ENCODE data around the gene CBARP. TPM values are rescaled to one million over a fixed set of nuclear protein-coding genes. Genes with fewer than 3 reads are reported as not detected.

The CBARP gene
- total RNA-seq, 1 experiment from 2014 or later, result 28.4 TPM

- no peaks in the 10 kb centered on the region; a peak in 2 of 5 replicates for H3K9me3 Mint-ChIP-seq
- no peak for TF ChIP-seq CTCF (conservative IDR thresholded peaks at IDR 0.05)
- H3K79me2 ChIP-seq (ENCODE audit: insufficient read depth, low read length), result no peaks in the 10 kb centered on the region
- no peak overlapping the region for H2AK5ac ChIP-seq (ENCODE audit: insufficient read length, low read length)
- H3K23ac ChIP-seq (ENCODE audit: insufficient read length, low read depth, low read length), result no peak overlapping the region
- no peak overlapping the region for H2BK12ac ChIP-seq (ENCODE audit: insufficient read length, low read depth, low read length)
- peaks cover 36 to 48% of the 10 kb centered on the region in 2 experiments for H3K4me1 Mint-ChIP-seq
- H3K9me3 ChIP-seq (ENCODE audit: control insufficient read depth, low read depth, low read length), result no peaks in the 10 kb centered on the region
- no peak overlapping the region for H3K56ac ChIP-seq (ENCODE audit: insufficient read length, low read depth, low read length)
- H3K4me3 Mint-ChIP-seq, result peak overlapping the region in 1 of 2 experiments; percentile 56; a peak in 3 of 5 replicates
- no peak overlapping the region for H3K18ac ChIP-seq (ENCODE audit: insufficient read length, low read depth, low read length)
- H3K14ac ChIP-seq (ENCODE audit: insufficient read depth, low read length), result no peak overlapping the region
- H4K20me1 ChIP-seq (ENCODE audit: control insufficient read depth, insufficient read depth, insufficient read length), result no peaks in the 10 kb centered on the region
- no peak overlapping the region for H3T11ph ChIP-seq (ENCODE audit: low read length)
- H3K9ac ChIP-seq (ENCODE audit: extremely low read depth, insufficient read length, low read length), result no peak overlapping the region
- H3K4ac ChIP-seq (ENCODE audit: low read depth, low read length), result no peak overlapping the region
- no peak overlapping the region for H4K5ac ChIP-seq (ENCODE audit: insufficient read length, low read depth, low read length)
- H3K36me3 Mint-ChIP-seq (ENCODE audit: insufficient read depth in 1 of 3, low read depth in 3 of 3), result peaks cover 20 to 52% (median 47%) of the 10 kb centered on the region in 3 experiments
- no peak overlapping the region for H2BK5ac ChIP-seq (ENCODE audit: insufficient read length, low read length)
- H4K91ac ChIP-seq (ENCODE audit: insufficient read length, low read depth, low read length), result no peak overlapping the region
- H2BK15ac ChIP-seq (ENCODE audit: low read depth, low read length), result no peak overlapping the region
- no peaks in the 10 kb centered on the region for H3K79me1 ChIP-seq (ENCODE audit: insufficient read depth, low read depth, low read length, poor library complexity, severe bottlenecking)
- H2AFZ ChIP-seq (ENCODE audit: low read length), result no peak overlapping the region
- DNase-seq, result no peak
- H3K4me2 ChIP-seq (ENCODE audit: insufficient read depth, insufficient read length, low read length), result no peak overlapping the region
- no peak overlapping the region for H3K27ac ChIP-seq (ENCODE audit: insufficient read length, low read depth, low read length)
- peaks cover 18% of the 10 kb centered on the region for H3K23me2 ChIP-seq (ENCODE audit: insufficient read length, low read depth, low read length, poor library complexity, severe bottlenecking)
- H3K4me1 ChIP-seq (ENCODE audit: insufficient read depth, low read length), result no peaks in the 10 kb centered on the region
- H3K27ac Mint-ChIP-seq, result peak overlapping the region in 2 of 3 experiments; percentile 23 to 93; a peak in 4 of 7 replicates
- H2BK120ac ChIP-seq (ENCODE audit: low read depth, low read length, poor library complexity, severe bottlenecking), result no peak overlapping the region
- no peak overlapping the region for H4K8ac ChIP-seq (replicated peaks; ENCODE audit: insufficient read length, low read depth, low read length)
- no peak overlapping the region for H2BK20ac ChIP-seq (ENCODE audit: low read depth, low read length, poor library complexity, severe bottlenecking)
- no peaks in the 10 kb centered on the region for H3K27me3 ChIP-seq (ENCODE audit: insufficient read depth, low read length)
- H3K27me3 Mint-ChIP-seq (ENCODE audit: low read depth), result no peaks in the 10 kb centered on the region; the same call in 1 of the 2 replicates
- whole genome bisulfite sequencing (ENCODE audit: extremely low coverage, insufficient read length, low lambda C conversion rate), result no CpG with 5 or more reads among the region's 23 CpGs
These were observed 19.8 kb upstream of the CBARP start for GRCh38 chr19:1257475-1258162.

Measured in H9 (cell line).